Measurements from ENCODE around the gene CKS1B. TPM values are rescaled to one million over a fixed set of nuclear protein-coding genes. Genes with fewer than 3 reads are reported as not detected.

CKS1B gene
- total and polyA plus RNA-seq, 9 of the 15 experiments (the other 6 are each of a cell fraction or from before 2014, with no cell fraction given): 215 to 1,103 (median 460) TPM

DNA sequence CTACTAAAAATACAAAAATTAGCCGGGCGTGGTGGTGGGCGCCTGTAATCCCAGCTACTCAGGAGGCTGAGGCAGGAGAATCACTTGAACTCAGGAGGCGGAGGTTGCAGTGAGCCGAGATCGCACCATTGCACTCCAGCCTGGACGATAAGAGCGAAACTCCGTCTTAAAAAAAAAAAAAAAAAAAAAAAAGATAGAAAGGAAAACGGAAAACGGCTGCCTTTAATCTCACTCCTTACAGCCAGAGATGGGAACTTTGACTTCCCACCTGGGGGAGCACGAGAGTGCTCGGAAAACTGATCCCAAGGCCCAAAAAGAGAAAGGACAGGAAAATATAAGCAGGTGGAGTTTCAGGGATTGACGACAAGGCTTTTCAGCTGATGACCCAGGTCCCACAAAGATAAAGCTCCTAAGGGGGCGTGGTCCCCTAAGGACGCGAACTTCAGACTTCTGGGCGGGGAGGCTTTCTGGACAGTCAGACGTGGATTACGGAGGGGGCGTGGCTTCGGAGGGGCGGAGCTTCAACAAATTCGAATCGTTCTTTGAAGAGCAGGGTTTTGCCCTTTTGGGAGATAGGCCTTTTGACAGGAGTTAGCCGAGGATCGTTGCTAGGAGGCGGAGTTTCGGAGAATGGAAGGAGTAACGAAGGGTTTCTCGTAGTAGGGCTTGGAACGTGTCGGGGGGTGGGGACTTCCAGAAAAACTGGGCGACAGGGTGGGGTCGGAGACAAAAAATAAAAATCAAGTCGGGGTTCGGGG is 958 bp upstream of the CKS1B start (continued):
- no peak; the same call in 1 of the 2 replicates for TF ChIP-seq THRA (IDR thresholded peaks at IDR 0.05)
- TF ChIP-seq CREM (IDR thresholded peaks at IDR 0.05; ENCODE audit: low read depth): peak; percentile 83
- peak; percentile 91 for TF ChIP-seq POLR2B (IDR thresholded peaks at IDR 0.05; ENCODE audit: low read depth, partially characterized antibody)
- TF ChIP-seq MYC (IDR thresholded peaks at IDR 0.05; ENCODE audit: low read depth, low read length): peak; percentile 28; the same call in 1 of the 2 replicates
- no peak for TF ChIP-seq MYC (CRISPR knock-in tag; IDR thresholded peaks at IDR 0.05; ENCODE audit: borderline replicate concordance, low read depth)
- peak; percentile 12; the same call in 1 of the 2 replicates for TF ChIP-seq PML (IDR thresholded peaks at IDR 0.05; ENCODE audit: low read length)
- peak; percentile 83 for TF ChIP-seq SMARCA4 (IDR thresholded peaks at IDR 0.05)
- TF ChIP-seq CC2D1A (IDR thresholded peaks at IDR 0.05): peak; percentile 48; the same call in 1 of the 2 replicates
- peak; percentile 79 for TF ChIP-seq CHD1 (IDR thresholded peaks at IDR 0.05; ENCODE audit: low read length)
- TF ChIP-seq NCOR1 (IDR thresholded peaks at IDR 0.05): peak; percentile 68
- TF ChIP-seq MEIS2 (IDR thresholded peaks at IDR 0.05; ENCODE audit: partially characterized antibody): peak; percentile 61
- TF ChIP-seq BRD9 (IDR thresholded peaks at IDR 0.05; ENCODE audit: low read depth, partially characterized antibody): peak; percentile 61
- peak; percentile 66 for TF ChIP-seq CREB1 (IDR thresholded peaks at IDR 0.05)
- TF ChIP-seq CREB1 (CRISPR knock-in tag; IDR thresholded peaks at IDR 0.05): no peak
- TF ChIP-seq, protein P1, sequence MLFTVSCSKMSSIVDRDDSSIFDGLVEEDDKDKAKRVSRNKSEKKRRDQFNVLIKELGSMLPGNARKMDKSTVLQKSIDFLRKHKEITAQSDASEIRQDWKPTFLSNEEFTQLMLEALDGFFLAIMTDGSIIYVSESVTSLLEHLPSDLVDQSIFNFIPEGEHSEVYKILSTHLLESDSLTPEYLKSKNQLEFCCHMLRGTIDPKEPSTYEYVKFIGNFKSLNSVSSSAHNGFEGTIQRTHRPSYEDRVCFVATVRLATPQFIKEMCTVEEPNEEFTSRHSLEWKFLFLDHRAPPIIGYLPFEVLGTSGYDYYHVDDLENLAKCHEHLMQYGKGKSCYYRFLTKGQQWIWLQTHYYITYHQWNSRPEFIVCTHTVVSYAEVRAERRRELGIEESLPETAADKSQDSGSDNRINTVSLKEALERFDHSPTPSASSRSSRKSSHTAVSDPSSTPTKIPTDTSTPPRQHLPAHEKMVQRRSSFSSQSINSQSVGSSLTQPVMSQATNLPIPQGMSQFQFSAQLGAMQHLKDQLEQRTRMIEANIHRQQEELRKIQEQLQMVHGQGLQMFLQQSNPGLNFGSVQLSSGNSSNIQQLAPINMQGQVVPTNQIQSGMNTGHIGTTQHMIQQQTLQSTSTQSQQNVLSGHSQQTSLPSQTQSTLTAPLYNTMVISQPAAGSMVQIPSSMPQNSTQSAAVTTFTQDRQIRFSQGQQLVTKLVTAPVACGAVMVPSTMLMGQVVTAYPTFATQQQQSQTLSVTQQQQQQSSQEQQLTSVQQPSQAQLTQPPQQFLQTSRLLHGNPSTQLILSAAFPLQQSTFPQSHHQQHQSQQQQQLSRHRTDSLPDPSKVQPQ (CRISPR knock-in tag; IDR thresholded peaks at IDR 0.05; ENCODE audit: borderline replicate concordance): no peak
- peak; percentile 97 for TF ChIP-seq ZSCAN29 (IDR thresholded peaks at IDR 0.05)
- TF ChIP-seq, protein P2, sequence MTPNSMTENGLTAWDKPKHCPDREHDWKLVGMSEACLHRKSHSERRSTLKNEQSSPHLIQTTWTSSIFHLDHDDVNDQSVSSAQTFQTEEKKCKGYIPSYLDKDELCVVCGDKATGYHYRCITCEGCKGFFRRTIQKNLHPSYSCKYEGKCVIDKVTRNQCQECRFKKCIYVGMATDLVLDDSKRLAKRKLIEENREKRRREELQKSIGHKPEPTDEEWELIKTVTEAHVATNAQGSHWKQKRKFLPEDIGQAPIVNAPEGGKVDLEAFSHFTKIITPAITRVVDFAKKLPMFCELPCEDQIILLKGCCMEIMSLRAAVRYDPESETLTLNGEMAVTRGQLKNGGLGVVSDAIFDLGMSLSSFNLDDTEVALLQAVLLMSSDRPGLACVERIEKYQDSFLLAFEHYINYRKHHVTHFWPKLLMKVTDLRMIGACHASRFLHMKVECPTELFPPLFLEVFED (CRISPR knock-in tag; conservative IDR thresholded peaks at IDR 0.05): peak; percentile 72; the same call in 1 of the 2 replicates
- peak; percentile 49; the same call in 1 of the 2 replicates for TF ChIP-seq TCF3 (CRISPR knock-in tag; IDR thresholded peaks at IDR 0.05)
- TF ChIP-seq LEF1 (IDR thresholded peaks at IDR 0.05): peak; percentile 12; the same call in 1 of the 2 replicates
- peak; percentile 10; the same call in 1 of the 2 replicates for TF ChIP-seq BACH1 (tag; IDR thresholded peaks at IDR 0.05)
- peak; percentile 59; the same call in 1 of the 2 replicates for TF ChIP-seq SMAD4 (CRISPR knock-in tag; conservative IDR thresholded peaks at IDR 0.05)
- peak; percentile 34; the same call in 1 of the 2 replicates for TF ChIP-seq ZNF263 (CRISPR knock-in tag; IDR thresholded peaks at IDR 0.05; ENCODE audit: borderline replicate concordance)
- peak; percentile 90; the same call in 1 of the 2 replicates for TF ChIP-seq NFRKB (IDR thresholded peaks at IDR 0.05; ENCODE audit: low read depth)
- TF ChIP-seq COPS2 (conservative IDR thresholded peaks at IDR 0.05): no peak
- no peak for TF ChIP-seq NR2F6 (CRISPR knock-in tag; IDR thresholded peaks at IDR 0.05)
- no peak for TF ChIP-seq XRCC3 (IDR thresholded peaks at IDR 0.05)
- peak; percentile 40; the same call in 1 of the 2 replicates for TF ChIP-seq EP300 (IDR thresholded peaks at IDR 0.05; ENCODE audit: low read length)
